Bronchial epithelial cell (primary cell): ENCODE measurements around the gene A2ML1. TPM values are rescaled to one million over a fixed set of nuclear protein-coding genes. Genes with fewer than 3 reads are reported as not detected.
"Not testable (repeated sequence)": the region's sequence is repeated elsewhere in the genome, so short reads cannot be mapped to it uniquely, and the experiment has no call there.

Experiments used
- DNase-seq: peaks from one replicate; pipeline ENCODE4 v3.0.0-alpha.2; 2010; ENCODE audit warnings: low read depth
- FAIRE-seq: peaks from 2 replicates; lab custom pipeline; 2011; peaks lifted over from hg19 to GRCh38; lab: Jason Lieb, UNC
- H3K27me3 ChIP-seq: 2 replicates; pipeline ENCODE4 v1.5.1; 2011; ENCODE audit warnings: low read length; ENCODE audit not compliant: control insufficient read depth, insufficient read depth
- H3K36me3 ChIP-seq: 2 replicates; pipeline ENCODE4 v1.5.1; 2011; ENCODE audit warnings: low read length; ENCODE audit not compliant: control insufficient read depth, insufficient read depth
- H3K4me3 ChIP-seq: 2 replicates; pipeline ENCODE4 v1.5.1; 2011; ENCODE audit warnings: mild to moderate bottlenecking, low read depth, low read length, control low read depth
- CTCF ChIP-seq: IDR thresholded peaks from 2 replicates; pipeline ENCODE4 v1.5.1; 2011; ENCODE audit warnings: mild to moderate bottlenecking, moderate library complexity, low read length, control low read depth, inconsistent platforms; ENCODE audit not compliant: insufficient read depth, severe bottlenecking
- total RNA-seq: library from RNA; depleted of rRNA; stranded (reverse); fragments of >200 nt; gene quantifications from 2 replicates; pipeline ENCODE4 v1.2.1, GENCODE V29; 2014

A2ML1 gene
- total RNA-seq, 1 donor from 2014 or later = 61.9 TPM

- no peak for FAIRE-seq
- no peaks in the 10 kb centered on the region for H3K36me3 ChIP-seq
- no peak for DNase-seq
- TF ChIP-seq CTCF = no peak
- H3K27me3 ChIP-seq = no peaks in the 10 kb centered on the region
- H3K4me3 ChIP-seq = no peak overlapping the region
These were observed 40.9 kb upstream of the A2ML1 start for GRCh38 chr12:8781381-8782127.

- Histone ChIP-seq H3K36me3 (no peaks in the 10 kb centered on the region), H3K27me3 (no peaks in the 10 kb centered on the region), H3K4me3 (no peak overlapping the region)
- no peak for DNase-seq
- TF ChIP-seq CTCF = no peak
- no peak for FAIRE-seq
These were observed 38.0 kb upstream of the A2ML1 start for GRCh38 chr12:8784290-8784888.

- DNase-seq = no peak
- Histone ChIP-seq H3K27me3 (no peaks in the 10 kb centered on the region), H3K4me3 (no peak overlapping the region), H3K36me3 (no peaks in the 10 kb centered on the region)
- no peak for TF ChIP-seq CTCF
- FAIRE-seq = no peak
These were observed 36.9 kb upstream of the A2ML1 start for GRCh38 chr12:8785499-8785898.

- not testable (repeated sequence) for H3K27me3 ChIP-seq, FAIRE-seq, H3K36me3 ChIP-seq, DNase-seq, H3K4me3 ChIP-seq
These were observed 35.2 kb upstream of the A2ML1 start for GRCh38 chr12:8787206-8787605.

- not testable (repeated sequence) for H3K36me3 ChIP-seq, H3K27me3 ChIP-seq, H3K4me3 ChIP-seq, FAIRE-seq, DNase-seq
These were observed 33.7 kb upstream of the A2ML1 start for GRCh38 chr12:8788706-8789105.

GRCh38 chr12:8789341-8790013 lies 32.9 kb upstream of the A2ML1 start:
- DNase-seq, H3K36me3 ChIP-seq, FAIRE-seq, H3K4me3 ChIP-seq, H3K27me3 ChIP-seq: not testable (repeated sequence)

- FAIRE-seq, H3K4me3 ChIP-seq, H3K36me3 ChIP-seq, DNase-seq, H3K27me3 ChIP-seq: not testable (repeated sequence)
These were observed 29.2 kb upstream of the A2ML1 start for GRCh38 chr12:8793226-8793625.

GRCh38 chr12:8794611-8795010 lies 27.8 kb upstream of the A2ML1 start:
- not testable (repeated sequence) for H3K36me3 ChIP-seq, H3K4me3 ChIP-seq, H3K27me3 ChIP-seq, FAIRE-seq, DNase-seq
